ENCODE data around the gene NBAS. TPM values are rescaled to one million over a fixed set of nuclear protein-coding genes. Genes with fewer than 3 reads are reported as not detected.

Gene NBAS
- total and polyA plus RNA-seq, 10 of the 15 experiments (the other 5 are each of a cell fraction or from before 2014, with no cell fraction given), result 4.3 to 32.7 (median 20.8) TPM

- WGBS (ENCODE audit: insufficient coverage, insufficient replicate concordance, low lambda C conversion rate, missing lambda C conversion rate), result 86% methylated on average over 5 of the region's 6 CpGs
- no peak overlapping the region for H3K4me3 ChIP-seq
- no peaks in the 10 kb centered on the region for H4K20me1 ChIP-seq (ENCODE audit: control insufficient read depth, insufficient read depth)
- CTCF ChIA-PET, result interaction anchor here (1.1 to 4.7 kb wide), 3 partner anchors 15 to 32 kb away, joined by 5 to 26 read pairs (median 6); no protein-coding TSS in a partner anchor
- DNase-seq (ENCODE audit: low read depth, low spot score) (no peak), ATAC-seq (no peak), FAIRE-seq (no peak)
- H3K36me3 ChIP-seq (ENCODE audit: control insufficient read depth in 2 of 2, insufficient read depth in 2 of 2, low read length in 1 of 2), result no peaks in the 10 kb centered on the region
- no peak overlapping the region for H3K4me2 ChIP-seq (ENCODE audit: control insufficient read depth, insufficient read depth)
- H2AFZ ChIP-seq (ENCODE audit: control insufficient read depth, low read depth, low read length), result no peak overlapping the region
- no TSS peak for BruUV-seq (replicated peaks)
- SMC1A ChIA-PET (ENCODE audit: uncharacterized antibody, unreplicated experiment), result interaction anchor here (1.3 kb wide), 1 partner anchor 16 kb away, joined by 3 read pairs; no protein-coding TSS in a partner anchor
- POLR2A ChIA-PET, result interaction anchor here (1.7 kb wide), 1 partner anchor 32 kb away, joined by 6 read pairs; no protein-coding TSS in a partner anchor
- no peak overlapping the region for H3K27ac ChIP-seq (ENCODE audit: control insufficient read depth, insufficient read depth)
- no peaks in the 10 kb centered on the region for H3K27me3 ChIP-seq (replicated peaks in 1 of 2; ENCODE audit: control insufficient read depth in 2 of 2, insufficient read depth in 2 of 2, low read length in 1 of 2)
- H3K79me2 ChIP-seq (ENCODE audit: control insufficient read depth, insufficient read depth, low read length), result peaks cover 24% of the 10 kb centered on the region
- H3K4me1 ChIP-seq (ENCODE audit: control insufficient read depth, insufficient read depth, low read length), result 0 out of 2 replicates have a peak, but pooled peaks cover 3% of the 10 kb centered on the region
- intact Hi-C loops (cut with micrococcal nuclease; ENCODE audit: unreplicated experiment), result no loop called here
- H3K9ac ChIP-seq (ENCODE audit: control insufficient read depth, insufficient read depth, low read length), result no peak overlapping the region
- in situ Hi-C loops (cut with MboI), result no loop called here
- RAD21 ChIA-PET (ENCODE audit: unreplicated experiment), result no interaction called here
- TF ChIP-seq RBBP5 (conservative IDR thresholded peaks at IDR 0.05) (no peak), RAD51 (IDR thresholded peaks at IDR 0.05) (no peak), EP300 (IDR thresholded peaks at IDR 0.05; ENCODE audit: borderline replicate concordance in 1 of 2, control insufficient read depth in 1 of 2, low read depth in 2 of 2, low read length in 2 of 2) (no peak), ZNF622 (IDR thresholded peaks at IDR 0.05) (no peak), ZNF274 (IDR thresholded peaks at IDR 0.05; ENCODE audit: insufficient read depth, insufficient read length) (no peak), HCFC1 (IDR thresholded peaks at IDR 0.05; ENCODE audit: low read length) (no peak), MTA2 (IDR thresholded peaks at IDR 0.05; ENCODE audit: low read depth) (no peak), SMARCA5 (IDR thresholded peaks at IDR 0.05) (no peak), POU2F2 (IDR thresholded peaks at IDR 0.05; ENCODE audit: borderline replicate concordance, low read depth, low read length) (no peak), WRNIP1 (IDR thresholded peaks at IDR 0.05; ENCODE audit: borderline replicate concordance, low read depth, low read length) (no peak), IRF5 (IDR thresholded peaks at IDR 0.05; ENCODE audit: borderline replicate concordance) (no peak), CBX5 (IDR thresholded peaks at IDR 0.05; ENCODE audit: low read depth) (no peak), RFX5 (IDR thresholded peaks at IDR 0.05; ENCODE audit: low read depth, low read length) (no peak), EED (IDR thresholded peaks at IDR 0.05; ENCODE audit: low read depth) (no peak), BACH1 (IDR thresholded peaks at IDR 0.05; ENCODE audit: borderline replicate concordance) (no peak), DPF2 (IDR thresholded peaks at IDR 0.05) (no peak), IKZF2 (IDR thresholded peaks at IDR 0.05) (no peak), NFXL1 (IDR thresholded peaks at IDR 0.05; ENCODE audit: borderline replicate concordance) (no peak)
- no peaks in the 10 kb centered on the region for H3K9me3 ChIP-seq (replicated peaks; ENCODE audit: control insufficient read depth, insufficient read depth, low read length)
Measured at GRCh38 chr2:15562354-15563031, 1.4 kb upstream of the NBAS start.

All from GM12878 (cell line).